NCI-H524 (cell line): ENCODE measurements around the gene AEBP1.
A peak's percentile ranks its signal among the peaks of the same experiment; 100 is the strongest.

Experiments
- DNase-seq, 2 experiments: peaks; one replicate each; lab custom pipeline; 2025; lab: John Stamatoyannopoulos, UW

Gene AEBP1

GRCh38 chr7:44155191-44156185, 51.3 kb downstream of the AEBP1 start:
- no peak for DNase-seq

GRCh38 chr7:44156453-44157010, 52.4 kb downstream of the AEBP1 start:
- DNase-seq: no peak

GRCh38 chr7:44157116-44158080, 53.3 kb downstream of the AEBP1 start:
- DNase-seq: peak; percentile 66 to 76

- peak; percentile 56 to 64 for DNase-seq
These were observed 54.1 kb downstream of the AEBP1 start for GRCh38 chr7:44158096-44158872.

- no peak for DNase-seq
These were observed 54.9 kb downstream of the AEBP1 start for GRCh38 chr7:44158873-44159631.

- no peak for DNase-seq
These were observed 55.9 kb downstream of the AEBP1 start for GRCh38 chr7:44159824-44160630.

- no peak for DNase-seq
These were observed 57.2 kb downstream of the AEBP1 start for GRCh38 chr7:44161371-44161770.

- no peak for DNase-seq
These were observed 58.0 kb downstream of the AEBP1 start for GRCh38 chr7:44162179-44162578.

- DNase-seq: no peak
These were observed 58.7 kb downstream of the AEBP1 start for GRCh38 chr7:44162785-44163395.

- DNase-seq: no peak
These were observed 59.4 kb downstream of the AEBP1 start for GRCh38 chr7:44163591-44163990.
